GM19043 (cell line): Measurements from ENCODE around the gene SEMA5B.
A peak's percentile ranks its signal among the peaks of the same experiment; 100 is the strongest.

ENCODE experiments used
- ATAC-seq: cut with Tn5 transposase; IDR thresholded peaks from one replicate; pipeline ENCODE4 v1.9.1; 2021; ENCODE audit warnings: low read depth; ENCODE audit not compliant: unreplicated experiment

Gene SEMA5B

DNA sequence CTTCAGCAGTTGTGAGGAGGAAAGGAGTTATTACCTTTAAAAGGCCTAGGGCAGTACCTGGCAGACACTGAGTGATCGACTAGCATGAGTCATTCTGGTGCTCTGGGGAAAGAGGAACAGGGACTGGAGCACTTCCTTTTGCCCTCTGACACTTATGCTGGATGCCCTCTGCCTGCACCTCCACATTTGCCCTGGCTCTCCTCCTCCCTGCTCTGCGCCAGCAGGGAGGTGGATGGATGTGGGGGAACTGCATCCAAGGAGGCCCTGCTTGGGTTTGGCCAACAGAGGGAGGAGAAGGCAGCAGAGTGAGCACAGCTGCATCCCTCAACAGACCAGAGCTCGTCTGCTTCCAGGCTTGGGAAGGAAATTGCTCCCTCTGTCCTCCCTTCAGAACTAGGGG lies 75.0 kb downstream of the SEMA5B start:
- peak; percentile 89 for ATAC-seq

DNA sequence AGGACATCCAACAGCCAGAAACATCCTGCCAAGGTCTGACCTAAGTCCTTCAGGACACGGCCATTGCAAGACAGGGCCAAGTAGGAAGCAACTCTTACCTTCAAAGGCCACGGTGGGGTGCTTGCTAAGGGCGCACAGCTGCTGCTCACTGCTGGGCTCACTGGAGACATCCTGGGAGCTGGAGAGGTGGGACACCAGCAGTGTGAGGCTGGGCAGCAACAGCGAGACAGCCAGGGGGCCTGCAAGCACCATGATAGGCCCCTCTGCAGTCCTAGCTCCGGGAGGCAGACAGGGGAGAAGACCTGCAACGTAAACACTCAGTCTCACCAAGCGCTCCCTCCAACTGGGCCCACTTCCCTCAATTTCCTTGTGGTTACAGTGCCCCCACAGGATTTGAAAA lies 79.2 kb downstream of the SEMA5B start:
- no peak for ATAC-seq

DNA sequence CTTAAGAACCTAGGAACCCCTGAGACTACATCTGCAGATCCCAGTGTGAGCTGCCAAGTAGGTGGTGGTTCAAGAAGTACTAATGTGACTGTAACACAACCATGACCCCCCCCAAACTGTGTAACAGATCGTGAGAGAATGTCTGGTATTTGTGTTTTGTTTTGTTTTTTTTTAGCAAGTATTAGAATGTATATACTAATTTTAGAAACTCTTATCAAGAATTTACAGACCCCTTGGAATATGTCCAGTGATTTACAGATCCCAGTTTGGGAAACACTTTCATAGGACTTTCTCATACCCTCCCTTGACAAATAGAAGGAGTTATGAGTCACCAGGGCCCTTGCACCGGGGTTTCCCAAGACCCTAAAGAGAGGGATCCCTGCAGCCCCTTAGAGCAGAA lies 79.8 kb downstream of the SEMA5B start:
- no peak for ATAC-seq

DNA sequence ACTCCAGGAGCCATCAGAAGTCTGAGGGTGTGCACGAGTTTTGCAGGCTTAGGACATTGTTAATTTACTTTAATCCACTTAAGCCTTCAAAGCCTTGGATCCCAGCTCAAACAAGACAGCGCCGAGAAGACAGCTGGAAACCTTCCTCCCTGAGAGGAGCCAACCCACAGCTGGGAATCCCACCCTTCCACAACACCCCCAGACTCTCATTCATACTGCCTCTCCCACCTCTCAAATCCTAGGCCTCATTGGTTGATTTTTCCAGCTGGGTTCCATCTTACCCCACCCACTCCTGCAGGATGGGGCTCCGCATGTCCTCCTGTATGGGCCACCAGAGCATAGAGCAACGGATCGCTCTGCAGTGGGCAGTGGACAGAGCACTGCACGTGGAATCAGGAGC lies 80.4 kb downstream of the SEMA5B start:
- no peak for ATAC-seq

DNA sequence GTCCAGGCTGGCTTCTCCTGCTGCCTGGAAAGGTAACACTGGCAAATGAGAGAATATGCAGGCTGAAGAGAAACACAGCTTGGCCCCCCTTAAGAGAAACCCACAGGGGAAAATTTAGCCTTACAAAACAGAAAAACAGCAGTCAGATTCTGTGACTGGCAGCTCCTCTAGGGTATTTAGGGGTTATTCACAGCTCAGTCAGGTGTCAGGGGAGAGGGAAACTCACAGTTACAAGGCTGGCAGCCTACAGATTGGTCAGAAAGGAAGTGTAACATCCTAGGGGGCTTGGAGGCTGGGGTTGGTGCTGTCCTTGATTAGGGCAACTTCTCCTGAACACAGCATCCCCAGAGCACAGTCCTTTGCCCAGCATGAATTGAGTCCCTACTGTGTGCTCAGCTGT lies 81.4 kb downstream of the SEMA5B start:
- ATAC-seq = no peak

DNA sequence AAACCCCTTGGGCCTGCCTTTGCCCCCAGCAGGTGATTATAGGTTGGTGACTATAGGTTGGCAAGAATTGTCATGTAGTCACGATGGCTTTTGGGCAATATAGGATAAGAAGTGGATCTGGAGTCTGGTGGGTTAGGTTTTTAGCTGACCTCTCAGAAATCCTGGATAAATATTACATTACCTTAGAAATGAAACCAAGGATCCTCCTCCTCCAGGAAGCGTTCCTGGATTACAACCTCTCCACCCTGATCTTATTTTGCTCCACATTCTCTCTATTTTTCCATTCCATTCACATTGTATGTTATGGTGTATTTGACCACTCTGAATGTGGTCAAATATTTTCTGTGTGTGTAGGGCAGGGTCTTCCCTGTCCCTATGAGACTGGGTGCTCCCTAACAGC lies 82.3 kb downstream of the SEMA5B start:
- ATAC-seq = no peak

DNA sequence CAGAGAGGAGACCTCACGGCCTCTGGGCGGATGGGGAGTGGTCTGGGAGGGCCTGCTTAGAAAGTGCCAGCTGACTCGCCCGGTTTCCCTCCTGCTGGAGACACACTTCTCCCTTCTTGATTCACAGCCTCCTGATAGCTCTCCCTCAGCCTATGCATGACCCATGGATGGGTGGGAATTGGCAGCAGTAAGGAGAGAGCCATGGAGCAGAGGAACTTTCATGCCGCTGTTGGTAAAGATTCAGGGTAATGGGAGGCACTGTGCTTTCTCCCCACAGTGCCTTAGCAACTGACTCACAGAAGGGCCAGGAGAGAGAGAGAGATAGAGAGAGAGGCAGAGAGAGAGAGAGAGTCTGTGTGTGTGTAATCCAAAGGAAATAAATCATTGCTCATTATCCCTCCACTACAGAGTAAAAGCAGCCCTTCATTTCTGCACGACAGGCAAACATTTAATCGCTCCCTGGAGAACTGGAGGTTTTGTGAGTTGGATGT lies 82.8 kb downstream of the SEMA5B start:
- no peak for ATAC-seq

DNA sequence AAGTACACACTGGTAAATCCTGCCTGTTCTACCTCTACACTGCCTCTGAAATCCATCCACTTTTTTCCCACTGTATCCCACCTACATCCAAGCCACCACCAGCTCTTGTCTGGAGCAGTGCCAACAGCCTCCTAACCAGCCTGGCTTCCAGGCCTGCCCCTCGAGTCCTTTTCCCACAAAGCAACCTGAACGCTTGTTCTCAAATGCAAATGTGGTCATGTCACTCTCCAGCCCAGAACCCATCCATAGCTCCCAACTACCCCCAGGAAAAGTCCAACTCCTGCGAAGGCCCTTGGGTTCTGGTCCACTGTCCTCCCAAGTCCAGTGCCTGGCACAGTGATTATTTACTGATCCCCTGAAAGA lies 83.8 kb downstream of the SEMA5B start:
- ATAC-seq = no peak

DNA sequence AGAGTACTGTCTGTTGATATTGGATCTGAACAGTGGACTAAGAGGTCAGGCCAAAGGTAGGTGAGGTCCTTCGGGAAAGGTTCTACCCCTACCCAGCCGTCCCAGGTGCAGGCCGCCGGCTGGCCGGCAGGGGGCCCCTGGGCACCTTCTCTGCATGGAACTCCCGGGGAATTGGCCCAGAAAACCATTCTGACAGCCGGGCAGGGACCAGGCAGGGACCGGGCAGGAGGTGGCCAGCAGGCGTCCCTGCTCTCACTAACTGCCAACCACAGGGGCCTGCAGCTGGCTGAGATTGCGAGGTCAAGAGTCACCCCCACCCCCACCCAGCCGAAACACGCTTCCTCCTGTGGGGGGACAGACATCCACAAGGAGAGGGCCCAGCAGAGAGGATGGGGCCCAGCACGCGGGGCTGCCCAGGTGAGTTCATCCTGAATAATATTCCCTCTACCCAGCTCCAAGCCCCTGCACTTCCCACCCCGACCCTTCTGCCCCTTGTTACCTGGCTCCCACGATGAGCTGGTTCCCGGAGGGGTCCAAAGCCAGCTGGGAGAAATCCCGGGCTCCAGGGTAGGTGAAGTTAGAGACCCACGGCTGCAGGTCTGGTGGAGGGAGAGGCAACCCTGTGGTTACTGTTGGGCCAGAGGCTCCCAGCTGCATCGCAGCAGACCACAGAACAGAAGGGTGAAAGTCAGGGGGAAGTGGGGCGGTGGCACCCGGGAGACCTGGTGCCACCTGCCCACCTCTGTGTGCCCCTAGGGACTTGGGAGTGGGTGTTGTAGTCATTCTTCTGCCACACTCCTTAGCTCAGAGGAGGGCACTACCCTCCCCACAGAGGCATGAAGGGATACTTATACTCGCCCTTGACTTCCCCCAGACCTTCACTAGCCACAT lies 84.4 kb downstream of the SEMA5B start:
- ATAC-seq = no peak

DNA sequence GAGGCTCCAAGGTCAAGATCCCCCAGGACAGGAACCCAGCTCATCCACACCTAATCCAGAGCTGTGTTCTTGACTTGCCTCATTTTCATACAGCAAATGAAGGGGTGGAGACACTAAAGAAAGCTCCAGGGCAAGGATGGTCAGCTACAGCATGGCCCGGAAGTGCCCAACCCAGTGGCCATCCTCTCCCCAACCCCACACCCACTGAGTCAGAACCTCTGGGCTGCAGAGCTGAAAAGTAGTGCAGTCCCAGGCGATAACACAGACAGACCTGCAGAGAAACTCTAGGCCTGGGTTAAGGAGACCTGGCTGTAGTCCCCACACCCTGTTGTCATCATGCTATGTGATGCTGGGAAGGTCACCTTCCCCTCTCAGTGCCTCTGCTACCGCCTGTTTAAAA lies 85.3 kb downstream of the SEMA5B start:
- ATAC-seq = no peak

DNA sequence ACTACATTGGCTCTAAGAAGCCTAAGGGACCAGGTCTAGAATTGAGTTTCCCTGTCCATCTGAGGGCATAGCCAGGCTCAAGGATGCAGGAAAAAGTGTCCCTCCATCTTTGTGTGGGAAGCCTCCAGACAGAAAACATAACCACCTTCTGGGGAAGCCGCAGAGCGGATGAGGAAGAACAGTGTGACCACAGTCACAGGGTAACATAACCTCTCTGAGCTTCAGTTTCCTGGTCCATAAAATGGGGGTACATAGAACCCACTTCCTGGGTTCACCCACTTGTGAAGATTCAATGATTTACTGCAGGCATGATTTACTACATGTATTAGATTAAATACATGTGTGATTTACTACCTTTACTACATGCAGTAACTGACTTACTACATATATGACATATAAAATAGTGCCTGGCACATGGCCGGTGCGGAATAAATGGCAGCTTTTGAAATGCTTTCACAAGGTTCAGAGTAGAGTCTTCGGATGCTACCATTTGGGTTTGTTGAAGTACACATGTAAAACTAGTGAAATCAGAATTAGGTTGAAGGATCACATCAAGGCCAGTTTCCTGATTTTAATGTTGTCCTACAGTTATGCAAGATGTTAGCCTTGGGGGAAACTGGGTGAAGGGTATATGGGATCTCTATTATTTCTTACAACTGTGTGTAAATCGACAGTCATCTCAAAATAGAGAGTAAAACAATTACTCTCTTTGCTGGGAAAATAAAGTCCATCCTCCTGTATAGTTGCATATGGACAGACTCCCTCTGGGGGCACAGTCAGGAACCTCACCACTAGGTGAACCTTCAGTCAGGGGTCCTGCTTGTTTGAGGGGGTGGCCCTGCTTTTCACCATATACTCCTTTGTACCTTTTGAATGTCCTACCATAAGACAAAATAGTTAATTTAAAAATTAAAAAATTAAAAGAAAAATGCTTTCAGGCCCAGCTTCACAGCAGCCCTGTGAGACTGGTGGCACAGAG lies 86.0 kb downstream of the SEMA5B start:
- no peak for ATAC-seq

DNA sequence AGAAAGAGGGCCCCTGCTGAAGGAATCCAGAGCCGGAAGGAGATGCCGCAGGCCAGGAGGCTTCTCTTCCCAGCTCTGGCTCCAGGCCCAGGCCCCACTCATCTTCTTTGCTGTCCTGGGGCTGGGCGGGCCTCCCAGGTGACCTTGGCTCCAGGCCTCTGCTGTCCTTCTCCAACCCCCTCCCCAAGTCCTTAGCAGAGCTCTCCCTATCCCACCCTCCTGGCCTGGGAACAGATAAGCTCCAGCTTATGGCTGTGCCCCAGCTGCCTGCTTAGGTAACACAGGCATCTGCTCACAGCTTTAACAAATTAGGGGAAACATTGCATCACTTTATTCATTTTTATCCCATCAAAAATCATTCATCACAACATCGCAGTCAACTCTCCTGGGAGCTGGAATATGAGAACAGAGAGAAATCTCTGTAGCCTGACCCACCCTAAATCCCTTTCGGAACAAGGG lies 86.9 kb downstream of the SEMA5B start:
- no peak for ATAC-seq

DNA sequence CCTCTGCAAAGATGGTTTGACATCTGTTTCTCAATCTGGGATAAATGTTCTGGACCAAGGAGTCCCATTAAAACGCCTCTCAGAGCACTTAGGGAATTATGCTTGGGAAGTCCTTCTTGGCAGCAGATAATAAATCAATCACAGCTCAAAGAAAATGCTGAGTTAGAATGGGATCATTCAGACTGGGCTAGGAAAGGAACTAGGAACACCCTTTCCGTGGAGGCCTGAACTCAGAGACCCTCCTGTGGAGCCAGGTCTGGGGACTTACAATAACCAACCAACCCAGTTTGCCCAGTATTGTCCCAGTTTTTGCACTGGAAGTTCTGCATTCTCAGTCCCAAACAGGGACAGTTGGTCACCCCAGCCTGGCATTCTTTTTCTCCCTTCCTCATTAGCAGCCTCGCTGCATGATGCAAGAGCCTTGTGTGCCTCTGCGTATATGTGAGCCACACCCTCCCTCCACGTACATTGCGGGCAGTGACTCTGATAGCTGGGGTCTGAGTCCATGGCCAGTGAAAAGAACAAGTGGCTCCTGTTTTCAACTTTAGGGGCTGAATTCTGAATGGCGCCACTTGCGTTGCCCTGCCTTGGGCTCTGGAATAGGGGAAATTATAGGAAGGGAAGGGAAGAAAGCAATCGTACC lies 88.7 kb downstream of the SEMA5B start:
- ATAC-seq = no peak

DNA sequence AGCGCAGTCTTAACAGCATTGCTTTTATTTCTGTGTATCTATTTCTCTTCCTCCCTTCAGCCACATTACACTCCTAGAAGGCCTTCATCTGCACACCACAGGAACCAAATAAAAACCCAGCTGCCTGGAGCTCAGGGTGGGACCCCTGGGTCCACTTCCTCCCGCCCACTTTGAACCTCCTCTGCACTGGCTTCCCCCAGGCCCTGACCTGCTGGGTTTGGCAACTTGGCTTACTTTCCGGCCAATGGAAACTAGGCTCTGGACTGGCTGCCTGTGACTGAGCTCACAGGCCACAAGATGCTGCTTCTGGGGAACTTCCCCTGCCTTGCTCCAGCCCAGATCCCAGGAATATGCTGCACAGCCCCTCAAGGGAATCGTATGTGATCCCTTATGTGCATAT lies 89.8 kb downstream of the SEMA5B start:
- ATAC-seq = no peak

DNA sequence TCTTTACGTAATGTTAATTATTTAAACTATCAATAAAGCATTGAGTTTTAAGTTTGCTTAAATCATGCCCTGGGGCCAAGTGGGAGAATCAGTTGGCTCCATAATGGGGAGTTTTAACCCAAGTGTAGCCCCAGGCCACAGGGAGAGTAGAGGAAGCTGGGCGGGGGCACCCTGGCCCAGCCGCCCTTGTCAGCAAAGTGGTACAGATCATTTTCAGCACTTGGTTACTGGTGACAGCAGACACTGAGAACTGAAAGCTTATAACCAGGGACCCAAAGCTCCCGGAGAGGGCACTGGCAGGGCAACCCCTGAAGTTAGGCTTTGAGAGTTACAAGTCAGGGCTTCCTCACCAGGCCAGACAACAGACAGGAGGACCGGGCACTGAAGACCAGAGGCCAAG lies 90.6 kb downstream of the SEMA5B start:
- ATAC-seq = no peak

DNA sequence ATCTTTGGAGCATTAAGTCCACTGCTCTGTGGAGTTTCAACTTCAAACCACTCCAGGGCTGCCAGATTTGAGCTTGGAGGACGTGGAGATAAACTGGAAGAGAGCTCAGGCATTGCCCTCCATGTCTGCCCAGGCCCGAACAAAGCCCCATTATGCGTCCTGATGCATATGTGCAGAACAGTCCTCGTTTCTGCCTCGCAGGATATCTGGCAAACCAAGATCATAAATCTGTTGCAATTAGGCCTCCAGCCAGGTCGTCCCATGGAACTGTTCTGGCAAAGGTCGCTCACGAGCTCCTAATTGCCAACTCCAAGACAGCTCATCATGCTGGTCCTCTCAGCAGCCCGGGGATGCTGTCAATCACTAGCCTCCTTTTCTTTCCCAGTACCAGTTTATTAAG lies 91.2 kb downstream of the SEMA5B start:
- ATAC-seq = no peak

DNA sequence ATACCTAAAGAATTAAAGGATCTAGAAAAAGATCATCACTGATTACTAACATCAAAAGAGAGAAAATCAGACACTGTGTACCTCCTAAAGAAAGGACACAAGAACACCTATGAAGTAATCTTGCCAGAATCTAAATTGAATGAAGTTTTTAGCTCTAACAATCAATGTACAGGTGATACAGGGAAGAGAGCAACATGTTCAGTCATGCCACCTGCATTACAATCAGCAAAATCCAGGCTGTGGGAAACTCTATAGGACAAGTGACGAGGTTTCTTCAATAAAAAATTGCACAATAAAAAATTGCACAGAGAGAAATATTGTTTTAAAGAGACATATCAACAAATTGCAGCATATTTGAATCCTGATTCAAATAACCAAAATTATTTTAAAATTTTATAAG lies 93.3 kb downstream of the SEMA5B start:
- no peak for ATAC-seq

DNA sequence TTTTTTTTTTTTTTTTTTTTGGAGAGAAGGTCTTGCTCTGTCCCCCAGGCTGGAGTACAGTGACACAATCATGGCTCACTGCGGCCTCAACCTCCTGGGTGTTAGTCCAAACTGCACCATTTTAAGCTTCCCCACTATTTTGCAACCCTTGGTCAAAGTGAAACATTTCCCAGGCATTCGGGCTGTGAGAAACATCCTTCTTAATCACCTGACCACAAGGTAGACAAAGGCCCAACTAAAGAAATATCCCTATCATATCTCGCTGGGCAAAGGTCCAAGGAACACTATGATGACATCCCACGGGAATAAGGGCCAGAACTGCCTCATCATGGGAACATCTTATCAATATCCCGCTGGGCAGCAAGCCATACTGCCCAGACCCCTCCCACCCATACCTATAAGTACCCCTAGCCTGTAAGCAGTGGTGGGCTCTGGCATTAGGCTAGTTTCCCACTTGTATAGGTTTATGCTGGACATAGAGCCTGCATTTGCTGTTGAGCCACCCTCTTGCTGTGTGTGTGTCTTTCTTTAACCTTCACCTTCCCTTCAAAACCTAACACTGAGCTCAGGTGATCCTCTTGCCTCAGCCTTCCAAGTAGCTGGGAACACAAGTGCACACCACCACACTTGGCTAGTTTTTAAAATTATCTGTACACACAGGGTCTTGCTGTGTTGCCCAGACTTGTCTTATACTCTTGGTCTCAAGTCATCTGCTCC lies 95.2 kb downstream of the SEMA5B start:
- ATAC-seq = no peak

DNA sequence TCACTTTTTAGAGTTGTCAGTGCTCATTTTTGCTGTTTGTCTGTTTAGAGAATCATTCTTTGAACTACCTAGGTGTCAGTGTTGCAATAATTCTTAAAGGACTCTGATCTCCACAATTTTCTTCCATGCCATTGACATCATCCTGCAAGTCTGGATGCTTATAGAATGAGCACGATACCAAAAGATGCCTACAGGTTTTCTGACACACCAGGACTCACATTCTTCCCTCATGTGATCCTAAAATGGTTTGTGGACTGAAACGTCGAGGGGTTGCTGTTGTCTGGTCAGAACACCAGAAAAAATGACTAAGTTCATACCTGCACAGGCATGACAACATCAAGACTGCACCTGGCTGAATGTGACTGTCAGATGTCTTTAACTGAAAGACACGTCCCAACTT lies 95.9 kb downstream of the SEMA5B start:
- no peak for ATAC-seq
